HG03460 (cell line): Measurements from ENCODE around the gene XKR7.

Source experiments
- ATAC-seq: cut with Tn5 transposase; IDR thresholded peaks from one replicate; pipeline ENCODE4 v1.9.1; 2021; ENCODE audit not compliant: unreplicated experiment

XKR7 gene

DNA sequence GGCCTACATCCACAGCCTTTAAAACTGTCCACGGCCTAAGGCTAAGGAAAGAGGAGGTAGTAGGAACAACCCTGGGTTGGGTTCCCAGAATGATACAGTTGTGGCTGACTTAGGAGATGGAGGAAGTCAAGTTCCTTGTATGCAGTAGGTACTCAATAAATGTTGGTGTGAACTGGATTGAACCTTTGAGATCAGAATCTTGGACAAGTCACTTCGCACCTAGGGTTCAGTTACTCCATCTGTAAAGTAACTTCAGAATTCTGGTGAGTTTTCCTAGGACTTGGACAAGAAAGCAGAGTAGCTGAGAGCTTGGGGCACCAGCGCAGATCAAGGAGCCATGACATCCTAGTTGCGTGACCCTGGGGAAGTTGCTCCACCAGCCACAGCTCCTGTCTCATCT is 9.1 kb downstream of the XKR7 start:
- ATAC-seq: no peak

DNA sequence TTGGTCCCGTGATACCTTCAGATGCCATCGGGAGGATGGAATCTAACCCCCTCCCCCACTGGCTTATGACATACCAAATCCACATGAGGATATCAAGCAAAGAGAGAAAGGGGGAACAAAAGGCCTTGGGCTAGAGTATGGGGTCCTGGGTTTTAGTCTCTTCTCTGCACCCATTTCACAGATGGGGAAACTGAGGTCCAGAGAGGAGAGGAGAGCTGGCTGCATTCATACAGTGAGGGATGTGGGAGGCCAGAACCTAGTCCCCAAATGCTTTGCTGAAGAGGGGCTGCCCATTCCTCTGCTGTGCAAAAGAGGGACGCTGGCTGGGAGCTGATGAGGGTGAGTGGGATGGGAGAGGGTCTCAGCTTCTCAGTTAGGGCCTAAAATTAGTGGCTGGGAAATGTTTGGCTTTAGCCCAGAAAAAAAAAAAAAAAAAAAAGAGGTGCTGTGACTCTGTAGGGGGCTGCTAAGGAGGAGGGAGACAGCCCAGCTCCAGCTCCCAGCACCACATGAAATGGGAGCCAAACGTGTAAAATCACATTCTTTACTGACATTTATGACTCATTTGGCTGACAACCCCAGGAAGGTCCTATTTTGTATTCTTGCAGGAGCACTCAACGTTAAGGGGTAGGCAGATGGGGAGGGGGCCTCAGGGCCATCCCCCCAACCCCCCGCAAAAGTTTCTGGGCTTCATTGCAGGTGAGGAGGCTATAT is 11.9 kb downstream of the XKR7 start:
- no peak for ATAC-seq

DNA sequence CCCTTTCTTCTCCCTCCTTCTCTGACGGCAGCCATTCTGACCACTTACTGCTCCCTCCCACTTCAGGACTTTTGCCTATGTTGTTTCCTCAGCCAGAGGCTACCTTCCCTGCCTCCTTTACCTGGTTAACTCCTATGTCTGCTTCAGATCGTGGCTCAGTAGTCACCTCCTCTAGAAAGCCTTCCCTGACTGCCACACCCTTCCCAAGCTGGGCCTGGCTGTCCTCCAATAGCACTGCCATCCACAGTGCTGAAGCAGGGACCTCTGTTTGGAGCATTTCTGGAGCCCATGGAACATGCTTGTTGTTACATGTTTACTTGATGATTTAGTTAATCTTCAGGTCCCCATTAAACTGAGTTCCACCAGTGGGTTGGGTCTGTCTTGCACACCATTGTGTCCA is 13.8 kb downstream of the XKR7 start:
- no peak for ATAC-seq

DNA sequence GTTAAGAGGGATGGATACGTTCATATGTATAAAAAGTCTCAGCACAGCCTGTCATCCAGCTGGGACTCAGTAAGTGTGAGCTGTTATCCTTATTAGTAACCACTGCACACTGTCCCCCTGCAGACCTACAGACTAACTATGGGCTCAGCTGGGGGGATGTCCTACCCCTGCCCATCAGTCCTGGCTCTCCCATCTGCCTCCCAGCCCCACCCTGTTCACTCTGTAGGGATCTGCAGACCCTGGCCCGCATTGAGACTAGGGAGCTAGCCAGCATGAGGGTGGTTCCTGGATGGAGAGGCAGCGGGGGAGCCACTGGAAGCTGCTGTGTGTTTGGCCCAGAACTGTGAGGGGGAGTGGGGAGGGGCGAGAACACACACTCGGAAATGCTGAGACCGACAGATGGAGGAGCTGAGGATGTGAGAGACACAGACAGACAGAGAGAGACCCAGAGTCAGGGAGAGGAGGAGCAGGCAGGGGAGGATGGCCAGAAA is 17.1 kb downstream of the XKR7 start:
- no peak for ATAC-seq

DNA sequence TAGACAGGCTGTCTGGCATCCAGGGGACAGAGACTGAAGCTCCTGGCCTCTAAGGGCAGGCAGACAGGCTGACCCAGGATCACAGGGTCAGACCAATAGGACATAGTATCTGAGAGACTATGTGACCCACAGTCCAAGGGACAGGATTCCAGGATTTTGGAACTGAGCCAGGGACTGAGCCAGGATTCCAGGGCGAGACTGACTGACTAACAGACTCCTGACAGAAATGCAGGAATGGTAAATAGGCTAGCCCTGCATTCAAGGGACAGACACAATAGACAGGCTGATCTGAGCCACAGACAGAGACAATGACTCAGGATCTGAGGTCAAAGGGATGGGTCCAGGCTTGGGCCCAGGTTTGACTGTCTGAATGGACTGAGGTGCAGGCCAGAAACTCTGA is 19.8 kb downstream of the XKR7 start:
- ATAC-seq: no peak

DNA sequence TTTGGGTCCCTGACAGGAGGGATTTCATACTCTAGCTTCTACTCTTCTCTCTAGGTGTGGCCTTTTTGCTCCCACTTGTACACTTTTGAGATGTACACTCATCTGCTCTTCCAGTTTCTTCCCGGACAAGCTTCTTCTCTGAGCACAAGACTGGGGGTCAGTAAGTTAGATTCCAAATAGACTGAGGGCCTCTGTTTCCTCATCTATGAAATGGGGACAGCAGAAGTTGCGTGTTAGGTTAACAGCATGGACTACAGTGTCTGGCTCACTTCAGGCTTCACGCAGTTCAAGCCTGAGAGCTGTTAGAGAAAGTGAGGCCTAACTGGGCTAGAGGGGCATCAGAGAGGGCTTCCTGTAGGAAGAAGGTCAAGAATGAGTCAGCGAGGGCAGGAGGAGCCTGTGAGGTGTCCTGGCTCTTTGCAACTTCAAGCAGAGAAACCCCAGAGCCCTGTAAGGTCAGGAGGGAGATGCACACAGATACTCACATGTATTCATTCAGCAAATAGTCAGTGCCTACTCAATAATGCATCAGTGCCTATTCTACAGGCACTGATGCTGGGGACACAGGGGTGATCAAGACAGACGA is 20.6 kb downstream of the XKR7 start:
- no peak for ATAC-seq

DNA sequence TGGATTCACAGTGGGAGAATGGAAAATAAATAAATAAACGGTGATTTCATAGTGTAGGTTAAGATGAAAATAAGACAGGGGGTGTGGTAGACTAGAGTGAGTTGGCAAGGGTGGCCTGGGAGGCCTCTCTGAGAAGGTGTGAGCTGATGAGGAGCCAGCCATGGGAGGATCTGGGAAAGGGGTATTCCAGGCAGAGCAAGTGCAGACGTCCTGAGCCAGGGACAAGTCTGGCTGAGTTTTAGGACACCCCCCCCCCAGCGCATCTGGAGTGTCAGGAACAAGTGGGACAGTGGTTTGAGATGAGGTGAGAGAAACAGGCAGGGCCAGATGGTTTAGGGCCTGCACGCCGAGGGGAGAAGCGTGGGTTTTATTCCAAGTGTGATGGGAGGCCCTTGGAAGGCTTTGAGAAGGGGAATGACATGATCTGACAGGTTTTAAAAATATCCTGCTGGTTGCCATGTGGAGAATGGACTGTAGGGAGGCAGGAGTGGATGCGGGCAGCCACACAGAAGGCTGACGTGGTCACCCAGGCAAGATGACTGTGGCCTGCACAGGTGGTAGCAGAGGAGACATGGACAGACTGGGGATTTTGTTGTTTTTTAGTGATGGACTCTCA is 21.2 kb downstream of the XKR7 start:
- ATAC-seq: no peak

DNA sequence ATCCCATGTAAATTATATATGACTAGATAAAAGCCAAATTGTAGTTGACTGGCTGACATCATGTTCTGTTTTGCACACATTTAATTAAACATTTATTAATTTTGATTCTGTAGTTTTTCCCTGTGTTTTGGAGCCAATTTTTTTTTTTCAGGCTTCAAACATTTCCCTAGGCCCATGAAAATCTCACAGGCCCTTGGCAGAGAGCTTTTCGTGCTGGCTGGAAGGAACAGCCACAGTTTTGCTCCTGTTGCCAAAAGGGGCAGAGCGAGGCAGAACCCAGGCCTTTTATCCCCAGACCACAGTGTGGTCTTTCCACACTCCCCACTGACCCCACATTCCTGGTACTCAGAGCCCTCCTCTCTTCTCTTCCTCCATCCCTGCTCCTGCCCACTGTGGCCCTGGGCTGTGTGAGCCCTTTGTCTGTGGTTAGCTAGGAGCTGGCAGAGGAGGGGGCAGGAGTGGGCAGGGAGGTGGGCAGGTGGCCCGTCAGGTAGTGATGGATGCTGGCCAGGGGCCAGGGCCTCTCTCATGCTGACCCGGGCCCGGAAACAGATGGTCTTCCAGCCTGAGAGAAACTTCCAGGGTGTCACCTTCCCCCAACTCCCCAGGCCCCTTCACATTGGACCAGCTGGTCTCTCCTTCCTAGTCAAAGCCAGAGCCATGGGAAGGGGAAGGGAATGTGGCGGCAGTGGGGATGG is 22.8 kb downstream of the XKR7 start:
- no peak for ATAC-seq

DNA sequence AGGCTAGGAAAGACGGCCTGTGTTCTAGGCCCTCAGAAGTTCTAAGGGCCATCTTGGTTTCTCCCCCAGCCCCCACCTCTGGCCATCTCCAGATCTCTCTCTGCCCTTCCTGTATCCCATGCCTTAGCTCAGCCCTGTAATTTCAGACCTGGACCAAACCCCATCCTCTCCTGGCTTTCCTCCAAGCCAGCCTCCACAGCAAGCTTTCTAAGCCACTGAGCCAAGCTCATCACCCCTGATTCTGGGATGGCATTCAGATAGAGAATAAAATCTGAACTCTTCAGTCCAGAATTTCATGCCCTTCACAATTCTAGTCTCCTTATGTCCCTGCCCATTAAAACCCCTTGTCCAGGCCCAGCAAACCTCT is 23.4 kb downstream of the XKR7 start:
- no peak for ATAC-seq

DNA sequence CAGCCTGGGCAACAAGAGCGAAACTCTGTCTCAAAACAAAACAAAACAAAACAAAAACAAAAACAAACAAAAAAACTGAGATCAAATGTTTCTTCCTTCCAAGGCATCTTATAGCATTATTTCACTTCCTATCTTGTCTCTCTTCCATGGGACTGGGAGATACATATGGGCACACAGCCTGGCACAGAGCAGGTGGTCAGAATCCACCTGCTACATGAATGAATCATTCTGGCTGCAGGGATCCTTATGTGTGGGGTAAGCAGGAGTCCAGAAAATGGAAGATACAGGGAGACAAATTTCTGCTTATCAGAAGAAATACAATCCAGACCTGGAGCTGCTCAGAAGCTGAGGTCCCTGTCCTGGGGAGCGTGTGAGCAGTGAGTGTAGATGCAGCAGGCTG is 24.1 kb downstream of the XKR7 start:
- no peak for ATAC-seq

DNA sequence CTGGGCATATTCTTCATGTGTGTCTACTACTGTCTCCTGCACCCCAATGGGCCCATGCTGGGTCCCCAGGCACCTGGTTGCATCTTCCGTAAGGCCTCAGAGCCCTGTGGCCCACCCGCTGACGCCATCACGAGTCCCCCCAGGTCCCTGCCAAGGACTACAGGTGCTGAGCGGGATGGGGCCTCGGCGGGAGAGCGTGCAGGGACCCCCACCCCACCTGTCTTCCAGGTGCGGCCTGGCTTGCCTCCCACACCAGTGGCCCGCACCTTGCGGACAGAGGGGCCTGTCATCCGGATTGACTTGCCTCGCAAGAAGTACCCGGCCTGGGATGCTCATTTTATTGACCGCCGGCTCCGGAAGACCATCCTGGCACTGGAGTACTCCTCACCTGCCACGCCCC is 29.0 kb downstream of the XKR7 start:
- ATAC-seq: no peak

DNA sequence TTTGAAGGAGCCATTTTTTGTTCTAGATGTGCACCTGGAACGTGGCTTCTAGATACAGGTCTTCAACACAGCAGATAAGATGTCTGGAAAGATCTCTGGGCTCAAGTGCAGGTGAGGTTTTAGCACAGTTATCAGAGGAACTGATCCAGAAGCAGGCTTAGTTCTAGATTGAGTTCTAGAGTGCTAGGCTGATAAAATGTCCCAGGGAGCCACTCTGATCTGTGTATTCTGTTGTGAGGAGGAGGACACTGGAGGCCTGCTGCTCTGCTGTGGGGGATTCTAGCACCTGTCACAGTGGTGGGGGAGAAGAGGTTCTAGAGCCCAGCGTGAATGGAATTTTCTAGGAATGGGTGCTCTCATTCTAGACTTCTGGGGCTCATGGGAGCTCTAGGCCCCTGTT is 30.3 kb downstream of the XKR7 start:
- no peak for ATAC-seq

DNA sequence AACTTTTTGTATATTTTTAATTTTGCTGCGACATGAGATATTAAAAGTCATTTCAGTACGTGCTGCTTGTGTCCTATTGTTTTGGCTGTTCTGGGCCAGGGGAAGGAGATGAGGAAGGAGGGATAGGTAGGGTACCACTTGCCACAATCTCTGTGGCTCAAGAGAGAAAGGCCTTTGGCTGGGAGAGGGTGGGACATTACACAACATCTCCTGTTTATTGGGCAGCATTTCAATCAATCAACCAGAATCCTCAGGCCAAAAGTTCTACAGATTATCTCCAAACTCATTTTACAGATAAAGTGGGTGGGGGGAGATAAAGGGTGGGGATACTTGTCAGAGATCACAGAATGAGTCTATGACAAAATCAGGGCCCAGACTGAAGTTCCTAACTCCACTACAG is 35.4 kb downstream of the XKR7 start:
- no peak for ATAC-seq

DNA sequence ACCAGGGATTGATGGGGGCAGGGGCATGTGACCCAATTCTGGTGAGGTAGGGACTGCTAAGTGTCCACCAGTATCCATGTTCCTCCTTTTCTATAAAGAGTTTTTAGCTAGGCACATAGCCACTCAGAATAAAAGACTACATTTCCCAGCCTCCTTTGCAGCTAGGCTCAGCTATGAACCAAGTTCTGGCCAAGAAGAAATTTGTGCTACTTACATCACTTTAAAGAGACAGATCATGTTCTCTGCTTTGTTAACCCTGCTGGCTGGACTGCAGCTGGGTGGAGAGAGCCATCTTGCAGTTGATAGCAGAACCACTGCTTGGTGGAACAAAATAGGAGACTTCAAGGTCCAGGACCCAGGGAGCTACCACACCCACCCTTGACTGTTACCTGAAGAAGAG is 37.0 kb downstream of the XKR7 start:
- ATAC-seq: no peak

DNA sequence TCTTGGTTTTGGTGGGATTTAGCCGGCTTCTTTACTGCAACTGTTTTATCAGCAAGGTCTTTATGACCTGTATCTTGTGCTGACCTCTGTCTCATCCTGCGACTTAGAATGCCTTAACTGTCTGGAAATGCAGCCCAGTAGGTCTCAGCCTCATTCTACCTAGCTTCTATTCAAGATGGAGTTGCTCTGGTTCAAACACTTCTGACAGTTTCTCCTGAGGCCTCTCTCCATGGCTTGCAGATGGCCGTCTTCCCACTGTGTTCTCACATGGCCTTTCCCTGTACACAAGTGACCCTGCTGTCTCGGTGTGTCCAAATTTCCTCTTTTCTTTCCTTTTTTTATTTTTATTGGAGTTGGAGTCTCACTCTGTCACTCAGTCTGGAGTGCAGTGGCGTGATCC is 38.1 kb downstream of the XKR7 start:
- no peak for ATAC-seq

DNA sequence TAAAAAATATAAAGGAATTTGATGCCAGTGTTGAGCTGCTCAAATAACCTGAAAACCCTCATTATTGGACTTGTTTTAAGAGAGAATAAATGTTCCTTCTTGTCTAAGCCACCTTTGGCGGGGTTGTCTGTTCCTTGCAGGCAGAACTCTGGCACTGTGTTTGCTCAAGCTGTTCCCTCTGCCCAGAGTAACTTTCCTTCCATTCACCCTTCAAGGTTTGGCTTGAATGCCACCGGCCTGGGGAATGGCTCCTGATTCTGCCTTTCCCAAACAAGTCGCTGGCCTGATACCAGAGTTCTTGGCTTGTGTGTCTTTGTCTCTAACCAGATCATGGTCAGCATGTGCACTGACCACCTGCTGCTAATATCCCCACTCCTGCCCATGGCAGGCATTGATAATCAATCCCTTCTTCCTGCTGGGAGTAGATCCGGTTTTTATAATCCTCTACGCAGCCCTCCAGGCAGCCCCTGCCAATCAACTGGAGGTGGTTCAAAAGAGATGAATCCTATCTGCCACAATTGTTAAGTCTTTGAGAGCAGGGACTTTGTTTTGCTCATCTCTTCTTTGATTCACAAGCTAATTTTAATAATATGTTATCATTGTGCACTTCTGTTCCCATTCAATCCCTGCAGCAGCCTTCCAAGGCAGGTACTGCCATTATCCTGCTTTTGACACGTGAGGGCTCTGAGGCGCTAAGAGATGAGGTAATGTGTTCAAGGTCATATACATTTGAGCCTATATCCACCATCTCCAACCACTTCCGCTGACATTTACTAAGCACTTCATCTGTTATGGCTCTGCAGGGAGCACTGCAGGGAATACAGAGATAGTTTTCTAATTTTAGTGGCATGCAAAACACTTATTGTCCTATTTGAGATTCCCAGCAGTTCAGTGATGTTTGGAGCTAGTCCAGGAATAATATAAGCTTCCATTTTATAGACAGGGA is 39.2 kb downstream of the XKR7 start:
- no peak for ATAC-seq

DNA sequence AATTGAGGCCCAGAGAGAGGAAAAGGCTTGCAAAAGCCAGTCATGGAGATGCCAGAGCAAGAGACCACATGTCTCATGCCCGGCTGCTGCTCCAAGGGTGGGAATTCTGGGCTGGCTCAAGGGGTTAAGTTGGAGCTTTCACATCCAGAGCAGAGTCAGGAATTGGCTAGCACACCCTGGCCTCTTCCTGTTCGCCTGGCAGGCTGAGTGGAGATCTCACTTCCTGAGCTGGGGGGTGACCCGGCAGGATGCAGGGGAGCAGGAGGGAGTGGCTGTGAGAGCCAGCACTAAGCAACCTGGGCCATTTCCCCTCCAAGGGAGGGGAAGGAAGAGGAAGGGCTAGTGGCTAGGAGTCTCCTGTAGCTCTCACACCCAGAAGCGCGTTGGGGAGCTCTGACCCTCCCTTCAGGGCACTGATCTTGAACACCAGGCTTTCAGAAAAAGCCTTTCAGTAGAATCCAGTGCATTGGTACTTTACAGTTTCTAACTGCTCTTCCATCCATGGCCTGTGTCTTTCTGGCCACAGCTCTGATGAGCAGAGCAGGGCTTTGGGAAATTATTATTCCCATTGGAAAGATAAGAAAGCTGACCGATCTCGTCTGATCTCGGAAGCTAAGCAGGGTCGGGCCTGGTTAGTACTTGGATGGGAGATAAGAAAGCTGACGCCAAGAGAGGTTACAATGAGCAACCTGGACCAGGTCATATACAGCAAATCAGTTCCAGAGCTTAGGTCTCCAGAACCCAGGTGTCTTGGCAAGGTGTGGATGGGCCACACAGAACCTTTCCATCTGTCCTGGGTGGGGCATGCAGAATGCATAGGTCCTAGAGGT is 40.1 kb downstream of the XKR7 start:
- no peak for ATAC-seq

DNA sequence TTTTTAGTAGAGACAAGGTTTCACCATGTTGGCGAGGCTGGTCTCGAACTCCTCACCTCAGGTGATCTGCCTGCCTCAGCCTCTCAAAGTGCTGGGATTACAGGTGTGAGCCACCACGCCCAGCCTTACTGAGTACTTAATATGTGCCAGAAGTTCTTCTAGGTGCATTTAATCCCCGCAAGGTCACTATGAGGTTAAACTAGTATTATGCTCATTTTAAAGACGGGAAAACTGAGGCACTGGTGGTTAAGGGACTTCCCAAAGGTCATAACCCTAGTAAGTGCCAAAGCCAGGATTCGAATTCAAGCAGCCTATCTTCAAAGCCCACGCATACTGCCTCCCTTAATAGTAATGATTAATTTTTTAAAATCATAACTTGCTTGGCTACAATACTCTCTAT is 41.6 kb downstream of the XKR7 start:
- no peak for ATAC-seq

DNA sequence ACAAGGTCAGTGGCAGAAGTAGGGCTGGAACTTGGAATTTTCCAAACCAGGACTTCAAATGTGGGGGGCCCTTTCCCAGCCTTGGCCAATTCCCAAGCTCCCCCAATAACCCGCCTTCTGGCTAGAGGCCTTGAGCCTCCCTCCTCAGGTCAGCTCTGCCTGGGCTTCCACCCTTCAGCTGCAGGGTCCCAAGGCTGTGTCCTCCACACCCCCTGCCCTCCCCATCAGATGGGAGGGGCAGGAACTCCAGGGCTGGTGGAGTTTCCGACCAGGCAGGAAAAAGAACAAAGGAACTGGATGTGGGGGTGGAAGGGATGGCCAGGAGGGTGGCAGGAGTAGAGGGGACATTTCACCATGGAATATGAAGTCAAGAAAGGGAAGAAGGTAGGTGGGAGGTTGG is 42.1 kb downstream of the XKR7 start, which contains the start of gene CCM2L:
TSS of gene CCM2L (plus strand) at position 338 of the 400 bp plus-strand sequence. CDS start at position 355, 17 bp downstream.
- no peak for ATAC-seq

DNA sequence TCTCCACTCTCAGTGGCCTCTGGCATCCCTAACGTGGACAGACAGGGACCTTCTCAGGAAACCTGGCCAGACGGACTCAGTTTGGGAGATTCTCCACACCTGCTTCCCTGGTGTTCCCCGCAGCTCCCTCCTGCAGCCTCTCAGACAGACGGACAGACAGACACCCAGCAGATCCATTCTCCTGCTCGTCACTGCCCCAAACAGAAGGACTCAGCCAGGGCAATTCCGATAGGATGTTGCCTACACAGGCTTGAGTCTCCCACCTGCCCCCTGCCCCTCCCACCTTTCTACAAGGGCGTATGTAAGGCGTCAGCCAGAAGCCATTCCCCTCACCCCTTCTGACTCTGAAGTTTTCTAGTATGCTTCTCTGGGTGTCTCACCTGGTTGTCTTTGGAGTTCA is 42.7 kb downstream of the XKR7 start:
- no peak for ATAC-seq
